ENCODE data around the gene PIGQ. TPM values are rescaled to one million over a fixed set of nuclear protein-coding genes. Genes with fewer than 3 reads are reported as not detected.

Gene PIGQ
- total RNA-seq, 1 donor from 2014 or later: 86.7 TPM

DNA sequence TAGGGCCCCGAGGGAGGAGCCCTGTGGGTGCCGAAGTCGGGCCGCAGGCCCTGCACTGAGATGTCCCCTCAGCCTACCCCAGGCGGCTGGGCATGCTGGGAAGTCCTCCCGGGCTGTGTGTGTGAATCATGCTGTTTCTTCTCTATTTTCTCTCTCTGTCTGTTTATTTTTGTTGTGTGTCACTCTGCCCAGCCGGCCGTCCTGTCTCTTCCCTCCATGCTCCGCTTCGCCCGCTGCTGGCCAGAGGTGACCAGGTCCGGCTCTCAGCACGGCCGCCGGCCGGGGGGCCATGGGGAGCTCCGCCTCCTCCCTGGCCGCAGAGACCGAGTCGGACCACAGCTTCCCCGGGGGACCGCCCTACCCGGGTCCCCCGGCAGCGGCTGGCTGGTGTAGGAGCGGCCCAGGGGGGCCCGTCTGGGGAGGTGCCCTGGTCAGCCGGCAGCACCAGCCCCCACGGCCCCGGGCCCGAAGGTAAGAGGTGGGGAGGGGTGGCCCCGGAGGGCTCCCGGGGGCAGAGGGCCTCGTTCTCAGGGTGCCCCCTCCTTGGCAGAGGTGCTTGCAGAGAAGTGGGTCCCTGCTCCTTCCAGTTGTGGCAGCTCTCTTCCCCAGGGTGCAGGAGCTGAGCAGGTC is 29.8 kb upstream of the PIGQ start:
- no peaks in the 10 kb centered on the region for H3K4me1 Mint-ChIP-seq
- no peaks in the 10 kb centered on the region for H3K9me3 Mint-ChIP-seq
- H3K27ac Mint-ChIP-seq: no peak overlapping the region
- TF ChIP-seq, protein P1, sequence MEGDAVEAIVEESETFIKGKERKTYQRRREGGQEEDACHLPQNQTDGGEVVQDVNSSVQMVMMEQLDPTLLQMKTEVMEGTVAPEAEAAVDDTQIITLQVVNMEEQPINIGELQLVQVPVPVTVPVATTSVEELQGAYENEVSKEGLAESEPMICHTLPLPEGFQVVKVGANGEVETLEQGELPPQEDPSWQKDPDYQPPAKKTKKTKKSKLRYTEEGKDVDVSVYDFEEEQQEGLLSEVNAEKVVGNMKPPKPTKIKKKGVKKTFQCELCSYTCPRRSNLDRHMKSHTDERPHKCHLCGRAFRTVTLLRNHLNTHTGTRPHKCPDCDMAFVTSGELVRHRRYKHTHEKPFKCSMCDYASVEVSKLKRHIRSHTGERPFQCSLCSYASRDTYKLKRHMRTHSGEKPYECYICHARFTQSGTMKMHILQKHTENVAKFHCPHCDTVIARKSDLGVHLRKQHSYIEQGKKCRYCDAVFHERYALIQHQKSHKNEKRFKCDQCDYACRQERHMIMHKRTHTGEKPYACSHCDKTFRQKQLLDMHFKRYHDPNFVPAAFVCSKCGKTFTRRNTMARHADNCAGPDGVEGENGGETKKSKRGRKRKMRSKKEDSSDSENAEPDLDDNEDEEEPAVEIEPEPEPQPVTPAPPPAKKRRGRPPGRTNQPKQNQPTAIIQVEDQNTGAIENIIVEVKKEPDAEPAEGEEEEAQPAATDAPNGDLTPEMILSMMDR (IDR thresholded peaks at IDR 0.05; ENCODE audit: unreplicated experiment): no peak
- no peaks in the 10 kb centered on the region for H3K27me3 Mint-ChIP-seq (ENCODE audit: low read depth)
- no peak for DNase-seq (ENCODE audit: low spot score in 2 of 2, unreplicated experiment in 2 of 2)
- peaks cover 7% of the 10 kb centered on the region for H3K36me3 Mint-ChIP-seq
- no peak overlapping the region for H3K4me3 Mint-ChIP-seq

DNA sequence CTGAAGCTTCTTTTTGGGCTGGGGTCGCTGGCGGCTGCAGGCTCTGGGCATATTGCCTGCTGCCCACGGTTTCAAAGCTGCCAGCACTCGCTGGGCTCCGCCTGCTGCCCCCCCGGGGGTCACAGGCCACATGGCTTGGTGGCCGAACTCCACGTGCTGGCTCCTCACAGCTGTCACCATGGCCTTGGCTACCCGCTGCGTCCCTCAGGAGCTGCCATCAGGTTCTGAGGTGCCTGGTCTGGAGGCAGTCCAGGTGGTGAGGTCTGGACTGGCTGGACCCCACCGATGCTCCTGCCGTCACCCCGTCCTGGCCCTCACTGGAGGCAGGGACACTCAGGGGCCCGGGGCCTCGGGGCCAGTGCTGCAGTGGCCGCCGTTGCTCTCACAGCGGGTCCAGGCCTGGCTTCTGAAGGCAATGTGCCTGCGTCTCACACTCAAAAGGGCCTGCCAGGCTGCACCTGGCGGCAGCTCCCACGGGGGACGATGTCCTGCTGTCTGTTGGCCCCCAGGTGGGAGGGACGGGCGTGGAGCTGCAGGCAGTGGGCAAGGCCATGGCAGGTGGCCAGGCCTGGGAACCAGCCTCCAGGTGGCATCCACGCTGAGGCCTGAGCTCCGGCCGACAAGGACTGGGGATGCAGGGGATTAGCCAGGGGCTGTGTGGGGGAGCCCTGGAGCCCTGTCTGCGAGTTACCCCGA is 29.0 kb upstream of the PIGQ start:
- no peak for DNase-seq (ENCODE audit: low spot score in 2 of 2, unreplicated experiment in 2 of 2)
- Mint-ChIP-seq H3K27me3 (ENCODE audit: low read depth) (no peaks in the 10 kb centered on the region), H3K36me3 (peaks cover 7% of the 10 kb centered on the region), H3K9me3 (no peaks in the 10 kb centered on the region), H3K27ac (no peak overlapping the region), H3K4me3 (no peak overlapping the region), H3K4me1 (no peaks in the 10 kb centered on the region)
- TF ChIP-seq, protein P1 (IDR thresholded peaks at IDR 0.05; ENCODE audit: unreplicated experiment): no peak

DNA sequence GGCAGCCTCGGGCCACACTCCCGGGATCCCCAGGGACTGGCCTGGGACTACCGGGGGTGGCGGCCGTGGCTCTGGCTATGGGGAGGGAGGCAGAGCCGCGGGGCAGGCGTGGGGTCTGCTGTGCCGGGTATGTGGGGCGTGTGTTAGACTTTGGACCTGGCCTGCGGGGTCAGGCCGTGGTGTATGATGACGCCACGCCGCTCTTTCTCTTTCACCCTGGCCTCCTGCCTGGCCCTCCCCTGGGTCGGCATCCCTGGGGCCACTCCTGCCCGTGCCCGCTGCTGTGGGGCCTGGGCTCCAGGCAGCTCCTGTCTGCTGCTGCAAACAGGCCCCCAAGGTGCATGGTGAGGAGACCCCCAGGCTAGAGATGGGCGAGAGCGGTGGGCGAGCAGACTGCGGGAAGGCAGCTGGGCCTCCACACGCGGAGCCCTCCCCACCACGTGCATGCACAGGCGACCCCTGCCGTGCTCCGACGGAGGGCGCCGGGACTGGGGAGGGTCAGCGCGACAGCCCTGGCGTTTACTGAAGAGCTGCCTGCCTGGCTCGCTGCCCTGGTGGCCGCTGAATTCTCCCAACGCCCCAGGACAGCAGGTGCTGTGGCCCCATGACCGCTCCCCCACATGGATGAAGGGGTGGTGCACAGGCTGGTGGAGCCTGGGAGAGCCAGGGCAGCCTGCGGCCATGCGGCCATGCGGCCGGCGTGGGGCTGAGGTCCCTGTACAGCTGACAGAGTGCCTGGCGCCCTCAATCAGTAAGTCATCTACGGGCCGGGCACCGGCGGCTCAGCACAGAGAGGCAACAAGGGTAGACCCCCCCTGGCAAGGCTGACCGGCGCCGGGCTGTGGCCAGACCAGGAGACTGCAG is 26.2 kb upstream of the PIGQ start:
- H3K27me3 Mint-ChIP-seq (ENCODE audit: low read depth): no peaks in the 10 kb centered on the region
- DNase-seq (ENCODE audit: low spot score in 2 of 2, unreplicated experiment in 2 of 2): no peak
- no peak overlapping the region for H3K27ac Mint-ChIP-seq
- H3K4me3 Mint-ChIP-seq: no peak overlapping the region
- H3K36me3 Mint-ChIP-seq: peaks cover 3% of the 10 kb centered on the region
- TF ChIP-seq, protein P1 (IDR thresholded peaks at IDR 0.05; ENCODE audit: unreplicated experiment): no peak
- H3K9me3 Mint-ChIP-seq: no peaks in the 10 kb centered on the region
- no peaks in the 10 kb centered on the region for H3K4me1 Mint-ChIP-seq

DNA sequence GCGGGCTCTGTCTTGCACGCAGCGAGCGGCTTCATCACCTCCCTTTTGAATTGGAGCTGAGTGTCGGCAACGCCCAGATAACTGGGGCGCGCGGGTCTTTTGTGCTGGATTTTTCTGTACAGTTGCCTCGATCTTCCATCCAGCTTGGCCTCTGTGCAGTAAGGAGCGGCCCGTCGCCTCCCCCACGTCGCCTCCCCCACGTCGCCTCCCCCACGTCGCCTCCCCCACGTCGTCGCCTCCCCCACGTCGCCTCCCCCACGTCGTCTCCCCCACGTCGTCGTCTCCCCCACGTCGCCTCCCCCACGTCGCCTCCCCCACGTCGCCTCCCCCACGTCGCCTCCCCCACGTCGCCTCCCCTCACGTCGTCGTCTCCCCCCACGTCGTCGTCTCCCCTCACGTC is 25.3 kb upstream of the PIGQ start:
- no peaks in the 10 kb centered on the region for H3K27me3 Mint-ChIP-seq (ENCODE audit: low read depth)
- no peaks in the 10 kb centered on the region for H3K9me3 Mint-ChIP-seq
- H3K36me3 Mint-ChIP-seq: no peaks in the 10 kb centered on the region
- DNase-seq (ENCODE audit: low spot score in 2 of 2, unreplicated experiment in 2 of 2): no peak
- TF ChIP-seq, protein P1 (IDR thresholded peaks at IDR 0.05; ENCODE audit: unreplicated experiment): no peak
- H3K4me3 Mint-ChIP-seq: no peak overlapping the region
- no peaks in the 10 kb centered on the region for H3K4me1 Mint-ChIP-seq
- no peak overlapping the region for H3K27ac Mint-ChIP-seq

DNA sequence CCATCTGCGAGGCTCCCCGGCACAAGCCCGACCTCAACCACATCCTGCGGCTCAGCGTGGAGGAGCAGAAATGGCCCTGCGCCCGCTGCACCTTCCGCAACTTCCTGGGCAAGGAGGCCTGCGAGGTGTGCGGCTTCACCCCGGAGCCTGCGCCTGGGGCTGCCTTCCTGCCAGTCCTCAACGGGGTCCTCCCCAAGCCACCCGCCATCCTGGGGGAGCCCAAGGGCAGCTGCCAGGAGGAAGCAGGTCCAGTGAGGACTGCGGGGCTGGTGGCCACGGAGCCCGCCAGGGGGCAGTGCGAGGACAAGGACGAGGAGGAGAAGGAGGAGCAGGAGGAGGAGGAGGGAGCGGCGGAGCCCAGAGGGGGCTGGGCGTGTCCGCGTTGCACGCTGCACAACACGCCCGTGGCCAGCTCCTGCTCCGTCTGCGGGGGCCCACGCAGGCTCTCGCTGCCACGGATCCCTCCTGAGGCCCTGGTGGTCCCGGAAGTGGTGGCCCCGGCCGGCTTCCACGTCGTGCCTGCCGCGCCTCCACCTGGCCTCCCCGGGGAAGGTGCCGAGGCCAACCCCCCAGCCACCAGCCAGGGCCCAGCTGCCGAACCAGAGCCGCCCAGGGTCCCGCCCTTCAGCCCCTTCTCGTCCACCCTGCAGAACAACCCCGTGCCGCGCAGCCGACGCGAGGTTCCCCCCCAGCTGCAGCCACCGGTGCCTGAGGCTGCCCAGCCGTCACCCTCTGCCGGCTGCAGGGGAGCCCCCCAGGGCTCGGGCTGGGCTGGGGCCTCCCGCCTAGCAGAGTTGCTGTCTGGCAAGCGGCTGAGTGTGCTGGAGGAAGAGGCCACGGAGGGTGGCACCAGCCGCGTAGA is 22.6 kb upstream of the PIGQ start:
- no peaks in the 10 kb centered on the region for H3K36me3 Mint-ChIP-seq

More for the DNA sequence above, 22.6 kb upstream of the PIGQ start:
- H3K9me3 Mint-ChIP-seq: no peaks in the 10 kb centered on the region
- no peak overlapping the region for H3K27ac Mint-ChIP-seq
- TF ChIP-seq, protein P1 (IDR thresholded peaks at IDR 0.05; ENCODE audit: unreplicated experiment): peak; percentile 52
- DNase-seq (ENCODE audit: low spot score in 2 of 2, unreplicated experiment in 2 of 2): peak; percentile 55 to 79
- no peaks in the 10 kb centered on the region for H3K4me1 Mint-ChIP-seq
- no peaks in the 10 kb centered on the region for H3K27me3 Mint-ChIP-seq (ENCODE audit: low read depth)
- H3K4me3 Mint-ChIP-seq: no peak overlapping the region

Measured in mesothelial cell of epicardium (in vitro differentiated cells).